Mesenchymal stem cell (in vitro differentiated cells and primary cell): ENCODE results near the gene CEL.
"Not testable (repeated sequence)": the region's sequence is repeated elsewhere in the genome, so short reads cannot be mapped to it uniquely, and the experiment has no call there.

Source experiments
- DNase-seq: peaks from one replicate; pipeline ENCODE4 v3.0.0-alpha.2; 2013
- H2AFZ ChIP-seq: one replicate; pipeline ENCODE4 v1.6.1; 2013; ENCODE audit warnings: low read depth, mild to moderate bottlenecking, control low read depth, inconsistent platforms, low read length, moderate library complexity
- H2AK5ac ChIP-seq: 2 replicates; pipeline ENCODE4 v1.6.1; 2013; ENCODE audit warnings: low read length, moderate library complexity, mild to moderate bottlenecking, inconsistent platforms; ENCODE audit not compliant: severe bottlenecking
- H2BK120ac ChIP-seq: one replicate; pipeline ENCODE4 v1.6.1; 2013; ENCODE audit warnings: low read depth, mild to moderate bottlenecking, inconsistent platforms, low read length, moderate library complexity
- H2BK12ac ChIP-seq, 2 experiments: one replicate each; pipeline ENCODE4 v1.6.1; 2013; ENCODE audit warnings: inconsistent platforms in 2 of 2, low read length in 2 of 2, mild to moderate bottlenecking in 2 of 2, moderate library complexity in 2 of 2, control low read depth in 1 of 2
- H2BK15ac ChIP-seq: one replicate; pipeline ENCODE4 v1.6.1; 2013; ENCODE audit warnings: mild to moderate bottlenecking, low read depth, inconsistent platforms; ENCODE audit not compliant: poor library complexity, severe bottlenecking
- H2BK5ac ChIP-seq: 2 replicates; pipeline ENCODE4 v1.6.1; 2013; ENCODE audit warnings: low read depth, mild to moderate bottlenecking, low read length, control low read depth, inconsistent platforms; ENCODE audit not compliant: poor library complexity, severe bottlenecking
- H3K14ac ChIP-seq, 2 experiments: one replicate each; pipeline ENCODE4 v1.6.1; 2013; ENCODE audit warnings: inconsistent platforms in 2 of 2, low read length in 2 of 2, control low read depth in 1 of 2, mild to moderate bottlenecking in 1 of 2, moderate library complexity in 1 of 2
- H3K18ac ChIP-seq, 2 experiments: one replicate each; pipeline ENCODE4 v1.6.1; 2013; ENCODE audit warnings: inconsistent platforms in 2 of 2, low read length in 2 of 2, control low read depth in 1 of 2, low read depth in 1 of 2, mild to moderate bottlenecking in 1 of 2
- H3K23ac ChIP-seq, 2 experiments: one replicate each; pipeline ENCODE4 v1.6.1; 2013; ENCODE audit warnings: inconsistent platforms in 2 of 2, low read length in 2 of 2, mild to moderate bottlenecking in 2 of 2, moderate library complexity in 2 of 2, control low read depth in 1 of 2
- H3K27ac ChIP-seq: 2 replicates; pipeline ENCODE4 v1.5.1; 2013; ENCODE audit warnings: mild to moderate bottlenecking, moderate library complexity, low read length, control low read depth, inconsistent platforms; ENCODE audit not compliant: poor library complexity, severe bottlenecking
- H3K27me3 ChIP-seq, 2 experiments: 2 replicates each; pipeline versions ENCODE4 v1.6.1 to v1.7.0; 2013; ENCODE audit warnings: low read length in 2 of 2, mild to moderate bottlenecking in 2 of 2, moderate library complexity in 2 of 2, control low read depth in 1 of 2, inconsistent platforms in 1 of 2; ENCODE audit not compliant: control insufficient read depth in 1 of 2, insufficient read depth in 1 of 2
- H3K36me3 ChIP-seq, 2 experiments: 2 replicates each; pipeline versions ENCODE4 v1.6.1 to v1.7.0; 2013; ENCODE audit warnings: low read length in 2 of 2, control low read depth in 1 of 2, inconsistent platforms in 1 of 2, low read depth in 1 of 2, mild to moderate bottlenecking in 1 of 2; ENCODE audit not compliant: insufficient read depth in 2 of 2, control insufficient read depth in 1 of 2
- H3K4ac ChIP-seq, 2 experiments: one replicate each; pipeline ENCODE4 v1.6.1; 2013; ENCODE audit warnings: inconsistent platforms in 2 of 2, low read length in 2 of 2, mild to moderate bottlenecking in 2 of 2, moderate library complexity in 2 of 2, control low read depth in 1 of 2, low read depth in 1 of 2
- H3K4me1 ChIP-seq: 2 replicates; pipeline ENCODE4 v1.6.1; 2013; ENCODE audit warnings: low read depth, low read length, control low read depth; ENCODE audit not compliant: control insufficient read depth, insufficient read depth
- H3K4me2 ChIP-seq: 2 replicates; pipeline ENCODE4 v1.6.1; 2013; ENCODE audit warnings: low read length, mild to moderate bottlenecking, inconsistent platforms; ENCODE audit not compliant: poor library complexity, severe bottlenecking
- H3K4me3 ChIP-seq, 2 experiments: 2 replicates each; pipeline versions ENCODE4 v1.5.1 to v1.7.0; 2013; ENCODE audit warnings: low read length in 2 of 2, mild to moderate bottlenecking in 2 of 2, control low read depth in 1 of 2, low read depth in 1 of 2; ENCODE audit not compliant: insufficient read depth in 1 of 2
- H3K79me1 ChIP-seq: replicated peaks from 2 replicates; pipeline ENCODE4 v1.6.1; 2013; ENCODE audit warnings: mild to moderate bottlenecking, control low read depth, low read length, inconsistent platforms; ENCODE audit not compliant: poor library complexity, severe bottlenecking
- H3K9ac ChIP-seq: 2 replicates; pipeline ENCODE4 v1.7.0; 2013; ENCODE audit warnings: mild to moderate bottlenecking, low read length, moderate library complexity
- H3K9me3 ChIP-seq: 2 replicates; pipeline ENCODE4 v1.7.0; 2013; ENCODE audit warnings: mild to moderate bottlenecking, low read length; ENCODE audit not compliant: control insufficient read depth
- H4K8ac ChIP-seq: one replicate; pipeline ENCODE4 v1.6.1; 2013; ENCODE audit warnings: inconsistent platforms, mild to moderate bottlenecking, low read length, moderate library complexity
- H4K91ac ChIP-seq: one replicate; pipeline ENCODE4 v1.6.1; 2013; ENCODE audit warnings: mild to moderate bottlenecking, low read length, inconsistent platforms
- WGBS: methylation state at CpG from one replicate; pipeline ENCODE4 v1.1.7; 2013; ENCODE audit warnings: mixed read lengths; 5-methylcytosine and 5-hydroxymethylcytosine counted together

The CEL gene

DNA sequence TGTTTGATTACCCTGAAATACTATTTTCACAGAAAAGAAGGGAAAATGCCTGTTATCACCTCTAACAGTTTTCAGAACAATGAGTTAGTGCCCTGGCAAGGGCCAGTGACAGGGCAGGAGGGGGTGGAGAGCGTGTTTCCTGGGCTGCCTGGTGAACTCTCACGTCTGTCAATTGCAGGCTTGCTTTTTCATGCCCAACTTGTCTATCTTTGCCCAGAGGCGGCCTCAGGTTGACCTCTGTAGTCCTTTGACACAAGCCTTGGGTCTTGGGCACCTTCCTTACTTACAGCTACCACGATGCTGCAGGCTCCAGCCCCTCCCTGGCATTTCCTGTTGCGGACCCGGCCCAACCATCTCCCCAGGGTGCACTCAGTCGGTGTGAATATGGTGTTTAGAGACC lies 2.2 kb upstream of the CEL start:
- Histone ChIP-seq H3K14ac (no peak overlapping the region), H3K18ac (no peak overlapping the region), H2AK5ac (peak overlapping the region; percentile 47), H4K8ac (no peak overlapping the region), H3K4me2 (no peak overlapping the region), H2BK120ac (no peak overlapping the region), H3K27me3 (no peaks in the 10 kb centered on the region), H3K36me3 (peaks cover 40 to 48% of the 10 kb centered on the region in 2 experiments), H2BK15ac (no peak overlapping the region), H2BK5ac (no peak overlapping the region), H4K91ac (no peak overlapping the region), H3K4me1 (peaks cover 35% of the 10 kb centered on the region), H3K27ac (no peak overlapping the region), H3K23ac (no peak overlapping the region), H3K4me3 (no peak overlapping the region), H3K9me3 (no peaks in the 10 kb centered on the region), H3K4ac (no peak overlapping the region), H3K79me1 (no peaks in the 10 kb centered on the region), H3K9ac (no peak overlapping the region), H2AFZ (no peak overlapping the region), H2BK12ac (no peak overlapping the region)
- DNase-seq: no peak
- WGBS: 51% methylated on average over 7 of the region's 7 CpGs

DNA sequence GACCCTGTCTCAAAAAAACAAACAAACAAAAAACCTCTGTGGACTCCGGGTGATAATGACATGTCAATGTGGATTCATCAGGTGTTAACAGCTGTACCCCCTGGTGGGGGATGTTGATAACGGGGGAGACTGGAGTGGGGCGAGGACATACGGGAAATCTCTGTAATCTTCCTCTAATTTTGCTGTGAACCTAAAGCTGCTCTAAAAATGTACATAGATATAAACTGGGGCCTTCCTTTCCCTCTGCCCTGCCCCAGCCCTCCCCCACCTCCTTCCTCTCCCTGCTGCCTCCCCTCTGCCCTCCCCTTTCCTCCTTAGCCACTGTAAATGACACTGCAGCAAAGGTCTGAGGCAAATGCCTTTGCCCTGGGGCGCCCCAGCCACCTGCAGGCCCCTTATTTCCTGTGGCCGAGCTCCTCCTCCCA lies 1.4 kb upstream of the CEL start:
- H3K14ac ChIP-seq: no peak overlapping the region
- no peak overlapping the region for H3K9ac ChIP-seq
- H3K79me1 ChIP-seq: no peaks in the 10 kb centered on the region
- H2AFZ ChIP-seq: no peak overlapping the region
- H2BK5ac ChIP-seq: no peak overlapping the region
- WGBS: 0% methylated on average over 1 of the region's 6 CpGs
- H3K18ac ChIP-seq: no peak overlapping the region
- no peak overlapping the region for H4K91ac ChIP-seq
- H2BK12ac ChIP-seq: no peak overlapping the region
- no peak overlapping the region for H4K8ac ChIP-seq
- no peak overlapping the region for H3K27ac ChIP-seq
- H3K23ac ChIP-seq: no peak overlapping the region
- H3K36me3 ChIP-seq: peaks cover 32 to 49% of the 10 kb centered on the region in 2 experiments
- H3K4me3 ChIP-seq: no peak overlapping the region
- H3K4me1 ChIP-seq: peaks cover 27% of the 10 kb centered on the region
- H2BK15ac ChIP-seq: no peak overlapping the region
- DNase-seq: no peak
- no peak overlapping the region for H2BK120ac ChIP-seq
- no peaks in the 10 kb centered on the region for H3K9me3 ChIP-seq
- no peak overlapping the region for H2AK5ac ChIP-seq
- no peak overlapping the region for H3K4me2 ChIP-seq
- no peak overlapping the region for H3K4ac ChIP-seq
- no peaks in the 10 kb centered on the region for H3K27me3 ChIP-seq

DNA sequence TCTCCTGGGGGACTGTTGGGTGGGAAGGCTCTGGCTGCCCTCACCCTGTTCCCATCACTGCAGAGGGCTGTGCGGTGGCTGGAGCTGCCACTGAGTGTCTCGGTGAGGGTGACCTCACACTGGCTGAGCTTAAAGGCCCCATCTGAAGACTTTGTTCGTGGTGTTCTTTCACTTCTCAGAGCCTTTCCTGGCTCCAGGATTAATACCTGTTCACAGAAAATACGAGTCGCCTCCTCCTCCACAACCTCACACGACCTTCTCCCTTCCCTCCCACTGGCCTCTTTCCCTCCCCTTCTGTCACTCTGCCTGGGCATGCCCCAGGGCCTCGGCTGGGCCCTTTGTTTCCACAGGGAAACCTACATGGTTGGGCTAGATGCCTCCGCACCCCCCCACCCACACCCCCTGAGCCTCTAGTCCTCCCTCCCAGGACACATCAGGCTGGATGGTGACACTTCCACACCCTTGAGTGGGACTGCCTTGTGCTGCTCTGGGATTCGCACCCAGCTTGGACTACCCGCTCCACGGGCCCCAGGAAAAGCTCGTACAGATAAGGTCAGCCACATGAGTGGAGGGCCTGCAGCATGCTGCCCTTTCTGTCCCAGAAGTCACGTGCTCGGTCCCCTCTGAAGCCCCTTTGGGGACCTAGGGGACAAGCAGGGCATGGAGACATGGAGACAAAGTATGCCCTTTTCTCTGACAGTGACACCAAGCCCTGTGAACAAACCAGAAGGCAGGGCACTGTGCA lies 590 bp upstream of the CEL start:
- H3K36me3 ChIP-seq: peaks cover 24 to 50% of the 10 kb centered on the region in 2 experiments
- H3K27me3 ChIP-seq, H3K79me1 ChIP-seq, H4K8ac ChIP-seq, H3K4me3 ChIP-seq, H2BK120ac ChIP-seq, H3K4ac ChIP-seq, H3K4me2 ChIP-seq, H2BK12ac ChIP-seq, H2BK5ac ChIP-seq, H3K9me3 ChIP-seq, H2BK15ac ChIP-seq, H3K14ac ChIP-seq, H3K23ac ChIP-seq, H3K27ac ChIP-seq, H2AFZ ChIP-seq: not testable (repeated sequence)
- peak overlapping the region; percentile 48 for H3K9ac ChIP-seq
- peak overlapping the region; percentile 2 to 49 for H3K18ac ChIP-seq
- 75% methylated on average over 12 of the region's 14 CpGs for WGBS
- H4K91ac ChIP-seq: peak overlapping the region; percentile 12
- DNase-seq: peak; percentile 12
- H3K4me1 ChIP-seq: peaks cover 20% of the 10 kb centered on the region
- peak overlapping the region; percentile 68 for H2AK5ac ChIP-seq

DNA sequence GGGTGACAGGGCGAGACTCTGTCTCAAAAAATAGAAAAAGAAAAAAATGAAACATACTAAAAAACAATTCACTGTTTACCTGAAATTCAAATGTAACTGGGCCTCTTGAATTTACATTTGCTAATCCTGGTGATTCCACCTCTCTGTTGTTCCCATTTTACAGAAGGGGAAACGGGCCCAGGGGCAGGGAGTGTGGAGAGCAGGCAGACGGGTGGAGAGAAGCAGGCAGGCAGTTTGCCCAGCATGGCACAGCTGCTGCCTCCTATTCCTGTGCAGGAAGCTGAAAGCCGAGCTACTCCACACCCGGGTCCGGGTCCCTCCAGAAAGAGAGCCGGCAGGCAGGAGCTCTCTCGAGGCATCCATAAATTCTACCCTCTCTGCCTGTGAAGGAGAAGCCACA lies 788 bp downstream of the CEL start:
- Histone ChIP-seq H3K4me1 (peaks cover 17% of the 10 kb centered on the region), H3K36me3 (peaks cover 11 to 41% of the 10 kb centered on the region in 2 experiments)
- H3K4me3 ChIP-seq, H2BK15ac ChIP-seq, H3K27me3 ChIP-seq, H3K18ac ChIP-seq, H2BK12ac ChIP-seq, H2AK5ac ChIP-seq, H3K79me1 ChIP-seq, H4K8ac ChIP-seq, H2AFZ ChIP-seq, H3K9ac ChIP-seq, H3K23ac ChIP-seq, DNase-seq, H3K4ac ChIP-seq, H3K27ac ChIP-seq, H3K14ac ChIP-seq, H3K4me2 ChIP-seq, H2BK5ac ChIP-seq, H3K9me3 ChIP-seq, H2BK120ac ChIP-seq, H4K91ac ChIP-seq: not testable (repeated sequence)
- WGBS: no CpG with 5 or more reads among the region's 8 CpGs
